ENCODE measurements around the gene NPW. TPM values are rescaled to one million over a fixed set of nuclear protein-coding genes. Genes with fewer than 3 reads are reported as not detected.

NPW gene
- total and polyA plus RNA-seq, 2 experiments from 2014 or later: 3.0 TPM; not detected in 1

DNA sequence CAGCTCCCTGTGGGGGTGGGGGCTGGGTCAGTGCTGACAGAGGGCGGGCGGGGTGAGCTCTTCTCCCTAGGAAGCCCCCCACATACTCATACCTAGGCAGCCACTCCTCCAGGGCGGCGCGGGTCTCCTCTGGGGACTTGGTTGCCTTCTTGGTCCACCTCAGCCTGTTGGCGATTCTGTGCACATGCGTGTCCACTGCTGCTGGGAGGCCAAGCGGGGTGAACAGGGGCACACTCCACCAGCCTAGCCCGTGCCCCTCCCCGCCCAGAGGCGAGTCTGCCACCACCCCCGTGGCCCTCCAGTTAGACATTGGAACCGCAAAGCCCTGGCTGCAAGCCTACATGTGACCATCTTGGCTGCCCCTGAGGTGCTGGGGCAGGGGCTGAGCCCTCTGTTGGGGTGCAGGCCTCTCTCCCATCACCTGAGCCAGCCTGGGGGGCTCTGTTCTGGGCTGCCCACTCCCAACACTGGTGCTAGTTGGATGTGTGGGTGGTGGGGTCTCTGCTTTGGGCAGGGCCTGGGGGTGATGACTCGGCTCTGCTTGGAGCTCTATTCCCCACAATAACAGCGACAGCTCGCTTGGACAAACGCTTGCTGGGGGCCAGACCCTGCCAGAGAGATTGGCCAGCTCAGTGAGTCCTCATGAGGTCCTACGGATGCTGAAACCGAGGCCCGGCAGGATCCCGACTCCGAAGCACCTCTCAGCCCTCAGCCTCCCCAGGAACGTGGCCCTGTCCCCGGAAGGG, 20.6 kb downstream of the NPW start:
- Histone ChIP-seq H3K36me3 (ENCODE audit: low read depth) (no peaks in the 10 kb centered on the region), H3K27ac (0 out of 2 replicates have a peak overlapping the region, but pooled peaks have one; percentile 23), H3F3A (ENCODE audit: insufficient read depth) (no peaks in the 10 kb centered on the region), H3K4me3 (no peak overlapping the region), H2AFZ (no peak overlapping the region), H3K9ac (peak overlapping the region; percentile 45; the same call in 1 of the 2 replicates), H3K27me3 (replicated peaks; ENCODE audit: insufficient read depth) (no peaks in the 10 kb centered on the region), H3K9me3 (ENCODE audit: low read depth) (no peaks in the 10 kb centered on the region), H4K20me1 (ENCODE audit: insufficient read depth) (no peaks in the 10 kb centered on the region), H3K9me2 (ENCODE audit: insufficient read depth) (no peaks in the 10 kb centered on the region), H3K79me2 (ENCODE audit: insufficient read depth) (0 out of 2 replicates have a peak, but pooled peaks cover 7% of the 10 kb centered on the region), H3K4me1 (ENCODE audit: insufficient read depth) (peaks cover 17% of the 10 kb centered on the region), H3K4me2 (ENCODE audit: unreplicated experiment) (no peak overlapping the region)
- WGBS, 2 experiments (ENCODE audit: low coverage in 1 of 2, low lambda C conversion rate in 2 of 2, missing lambda C conversion rate in 2 of 2): 88 to 90% methylated on average over 23 to 24 of the region's 24 CpGs
- no peak for DNase-seq
- in situ Hi-C loops (cut with MboI): no loop called here
- TF ChIP-seq EZH2 (IDR thresholded peaks at IDR 0.05; ENCODE audit: insufficient read depth, poor library complexity, severe bottlenecking) (no peak), EZH2phosphoT487 (IDR thresholded peaks at IDR 0.05; ENCODE audit: insufficient read depth, low read depth) (no peak)

DNA sequence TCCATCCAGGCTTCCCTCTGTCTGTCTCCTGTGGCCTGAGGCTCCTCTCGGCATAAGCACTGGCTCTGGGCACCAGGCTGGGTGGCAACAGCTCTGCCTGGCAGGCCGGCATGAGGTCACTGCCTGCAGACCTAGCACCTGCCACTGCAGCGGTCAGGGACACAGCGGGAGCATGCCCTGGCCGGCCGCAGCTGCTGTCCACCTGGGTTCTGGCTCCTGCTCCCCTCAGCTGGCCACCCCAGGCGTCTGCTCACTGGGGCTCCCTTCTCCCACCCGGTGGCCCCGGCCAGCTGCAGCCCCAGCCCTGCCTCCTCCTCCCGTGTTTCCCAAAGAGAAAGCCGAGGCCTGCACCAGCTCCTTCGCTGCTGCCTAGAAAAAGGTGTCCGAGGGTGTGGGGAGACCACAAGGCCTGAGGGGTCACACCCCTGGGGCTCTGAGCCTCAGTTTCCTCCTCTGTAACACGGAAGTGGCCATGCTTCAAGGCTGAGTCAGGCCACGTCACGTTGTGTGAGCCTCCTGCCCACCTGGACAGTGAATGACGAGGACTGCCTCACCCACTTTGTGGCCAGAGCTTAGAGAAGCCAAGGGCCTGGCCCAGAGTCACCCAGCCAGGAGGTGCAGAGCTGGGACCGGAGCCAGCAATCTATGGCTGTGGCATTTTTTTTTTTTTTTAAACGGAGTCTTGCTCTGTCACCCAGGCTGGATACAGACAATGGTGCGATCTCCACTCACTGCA, 21.4 kb downstream of the NPW start:
- no peak overlapping the region for H3K27ac ChIP-seq
- 86 to 87% methylated on average over 18 to 20 of the region's 20 CpGs for WGBS, 2 experiments (ENCODE audit: low coverage in 1 of 2, low lambda C conversion rate in 2 of 2, missing lambda C conversion rate in 2 of 2)
- in situ Hi-C loops (cut with MboI): no loop called here

DNA sequence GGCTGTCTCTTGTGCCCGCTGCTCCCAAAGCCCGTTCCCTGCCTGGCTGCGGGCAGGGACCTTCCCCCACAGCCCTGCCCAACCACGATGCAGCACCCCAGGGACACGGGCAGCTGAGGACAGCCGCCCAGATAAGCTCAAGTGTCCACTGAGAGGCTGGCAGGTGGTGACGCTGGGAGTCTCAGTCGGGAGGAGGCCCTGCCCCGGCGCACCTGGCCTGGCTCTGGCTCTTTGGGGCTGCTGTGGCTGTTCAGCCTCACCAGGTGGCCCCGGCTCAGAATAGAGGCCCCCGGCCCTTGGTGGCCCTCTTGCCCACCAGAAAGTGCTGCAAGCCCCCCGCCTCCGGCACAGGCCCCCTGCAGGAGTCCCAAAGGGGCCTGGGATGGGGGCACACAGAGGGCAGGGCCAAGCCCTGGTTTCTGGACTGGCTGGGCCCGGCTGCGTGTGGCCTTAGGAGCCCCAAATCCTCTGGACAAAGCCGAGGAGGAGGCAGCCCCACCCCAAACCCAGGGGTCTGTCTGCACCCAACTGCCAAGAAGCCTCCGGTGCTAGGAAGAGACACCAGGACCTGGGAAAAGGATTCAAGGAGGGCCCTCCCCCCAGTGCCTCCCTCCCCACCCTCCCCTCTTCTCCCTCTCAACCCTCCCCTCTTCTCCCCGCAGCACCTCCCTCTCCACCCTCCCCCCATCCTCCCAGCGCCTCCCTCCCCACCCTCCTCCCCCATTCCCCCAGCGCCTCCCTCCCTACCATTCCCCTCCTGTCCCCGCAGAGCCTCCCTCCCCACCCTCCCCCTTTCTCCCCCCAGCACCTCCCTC, 22.8 kb downstream of the NPW start:
- WGBS, 2 experiments (ENCODE audit: low coverage in 1 of 2, low lambda C conversion rate in 2 of 2, missing lambda C conversion rate in 2 of 2): 87 to 96% methylated on average over 14 to 21 of the region's 22 CpGs
- in situ Hi-C loops (cut with MboI): no loop called here

More for the DNA sequence above, 21.4 kb downstream of the NPW start:
- Histone ChIP-seq H3K9me2 (ENCODE audit: insufficient read depth) (no peaks in the 10 kb centered on the region), H4K20me1 (ENCODE audit: insufficient read depth) (no peaks in the 10 kb centered on the region), H3K4me2 (ENCODE audit: unreplicated experiment) (no peak overlapping the region), H3K9ac (no peak overlapping the region), H3K4me1 (ENCODE audit: insufficient read depth) (peaks cover 10% of the 10 kb centered on the region), H2AFZ (no peak overlapping the region), H3K79me2 (ENCODE audit: insufficient read depth) (0 out of 2 replicates have a peak, but pooled peaks cover 7% of the 10 kb centered on the region), H3K4me3 (no peak overlapping the region), H3K27me3 (replicated peaks; ENCODE audit: insufficient read depth) (no peaks in the 10 kb centered on the region), H3K36me3 (ENCODE audit: low read depth) (no peaks in the 10 kb centered on the region), H3K9me3 (ENCODE audit: low read depth) (no peaks in the 10 kb centered on the region), H3F3A (ENCODE audit: insufficient read depth) (no peaks in the 10 kb centered on the region)
- no peak for DNase-seq
- TF ChIP-seq EZH2 (IDR thresholded peaks at IDR 0.05; ENCODE audit: insufficient read depth, poor library complexity, severe bottlenecking) (no peak), EZH2phosphoT487 (IDR thresholded peaks at IDR 0.05; ENCODE audit: insufficient read depth, low read depth) (no peak)

More for the DNA sequence above, 22.8 kb downstream of the NPW start:
- no peaks in the 10 kb centered on the region for H3K9me2 ChIP-seq (ENCODE audit: insufficient read depth)
- H3F3A ChIP-seq (ENCODE audit: insufficient read depth): no peaks in the 10 kb centered on the region
- no peaks in the 10 kb centered on the region for H3K36me3 ChIP-seq (ENCODE audit: low read depth)
- H3K4me3 ChIP-seq: no peak overlapping the region
- H3K79me2 ChIP-seq (ENCODE audit: insufficient read depth): no peaks in the 10 kb centered on the region
- no peak overlapping the region for H3K9ac ChIP-seq
- H2AFZ ChIP-seq: no peak overlapping the region
- no peaks in the 10 kb centered on the region for H4K20me1 ChIP-seq (ENCODE audit: insufficient read depth)
- no peak overlapping the region for H3K27ac ChIP-seq
- no peak overlapping the region for H3K4me2 ChIP-seq (ENCODE audit: unreplicated experiment)
- no peaks in the 10 kb centered on the region for H3K27me3 ChIP-seq (replicated peaks; ENCODE audit: insufficient read depth)
- H3K4me1 ChIP-seq (ENCODE audit: insufficient read depth): peaks cover 7% of the 10 kb centered on the region
- TF ChIP-seq EZH2 (IDR thresholded peaks at IDR 0.05; ENCODE audit: insufficient read depth, poor library complexity, severe bottlenecking) (no peak), EZH2phosphoT487 (IDR thresholded peaks at IDR 0.05; ENCODE audit: insufficient read depth, low read depth) (no peak)
- no peaks in the 10 kb centered on the region for H3K9me3 ChIP-seq (ENCODE audit: low read depth)
- DNase-seq: no peak

All from GM23248 (cell line).